GM12864 (cell line): ENCODE measurements around the gene BIVM.
"Not testable (repeated sequence)": the region's sequence is repeated elsewhere in the genome, so short reads cannot be mapped to it uniquely, and the experiment has no call there.

ENCODE experiments used
- DNase-seq: peaks from one replicate; pipeline ENCODE4 v3.0.0-alpha.2; 2011; ENCODE audit warnings: low read depth
- H3K4me3 ChIP-seq: 2 replicates; pipeline ENCODE4 v1.5.1; 2011; ENCODE audit warnings: mild to moderate bottlenecking, low read depth, low read length, control low read depth
- TF ChIP-seq, protein P1 (sequence below): IDR thresholded peaks from 2 replicates; pipeline ENCODE4 v1.5.1; 2011; ENCODE audit warnings: low read depth, mild to moderate bottlenecking, moderate library complexity, low read length, control low read depth, inconsistent platforms; ENCODE audit errors: missing control alignments

Gene BIVM

DNA sequence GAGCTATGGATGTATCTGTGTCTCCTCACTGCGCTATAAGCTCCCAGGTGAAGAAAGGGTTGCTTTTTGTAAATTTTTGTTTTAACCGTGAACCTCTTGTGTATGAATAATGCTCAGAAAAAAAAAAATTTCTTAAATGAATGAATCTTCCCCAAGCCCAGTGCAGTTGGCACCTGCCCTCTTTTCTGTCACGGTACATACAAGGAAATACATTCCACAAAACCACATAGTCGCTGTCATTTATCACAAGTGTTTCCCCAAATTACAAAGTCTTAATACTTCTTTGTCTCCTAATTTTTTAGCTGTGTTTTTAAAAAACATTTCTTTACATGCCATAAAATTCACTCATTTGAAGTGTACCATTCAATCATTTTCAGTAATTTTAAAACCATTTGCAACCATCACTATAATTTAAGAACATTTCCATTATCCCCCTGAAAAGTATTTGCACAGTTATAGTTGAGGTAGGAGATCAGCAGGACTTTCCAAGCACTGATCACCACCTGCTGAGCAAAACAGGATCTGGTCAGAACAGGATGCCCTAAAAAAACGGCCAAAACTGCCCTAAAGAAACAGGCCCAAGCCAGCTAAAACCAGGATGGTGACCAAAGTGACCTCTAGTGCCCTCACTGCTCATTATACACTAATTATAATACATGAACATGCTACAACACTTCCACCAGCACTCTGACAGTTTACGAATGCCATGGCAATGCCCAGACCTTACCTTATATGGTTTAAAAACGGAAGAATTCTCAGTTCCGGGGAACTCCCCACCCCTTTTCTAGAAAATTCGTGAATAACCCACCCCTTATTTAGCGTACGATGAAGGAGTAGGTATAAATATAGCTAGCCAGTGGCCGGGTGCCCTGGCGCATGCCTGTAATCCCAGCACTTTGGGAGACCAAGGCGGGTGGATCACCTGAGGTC lies 24.1 kb upstream of the BIVM start:
- DNase-seq, result no peak
- no peak overlapping the region for H3K4me3 ChIP-seq
- TF ChIP-seq, protein P1, sequence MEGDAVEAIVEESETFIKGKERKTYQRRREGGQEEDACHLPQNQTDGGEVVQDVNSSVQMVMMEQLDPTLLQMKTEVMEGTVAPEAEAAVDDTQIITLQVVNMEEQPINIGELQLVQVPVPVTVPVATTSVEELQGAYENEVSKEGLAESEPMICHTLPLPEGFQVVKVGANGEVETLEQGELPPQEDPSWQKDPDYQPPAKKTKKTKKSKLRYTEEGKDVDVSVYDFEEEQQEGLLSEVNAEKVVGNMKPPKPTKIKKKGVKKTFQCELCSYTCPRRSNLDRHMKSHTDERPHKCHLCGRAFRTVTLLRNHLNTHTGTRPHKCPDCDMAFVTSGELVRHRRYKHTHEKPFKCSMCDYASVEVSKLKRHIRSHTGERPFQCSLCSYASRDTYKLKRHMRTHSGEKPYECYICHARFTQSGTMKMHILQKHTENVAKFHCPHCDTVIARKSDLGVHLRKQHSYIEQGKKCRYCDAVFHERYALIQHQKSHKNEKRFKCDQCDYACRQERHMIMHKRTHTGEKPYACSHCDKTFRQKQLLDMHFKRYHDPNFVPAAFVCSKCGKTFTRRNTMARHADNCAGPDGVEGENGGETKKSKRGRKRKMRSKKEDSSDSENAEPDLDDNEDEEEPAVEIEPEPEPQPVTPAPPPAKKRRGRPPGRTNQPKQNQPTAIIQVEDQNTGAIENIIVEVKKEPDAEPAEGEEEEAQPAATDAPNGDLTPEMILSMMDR, result no peak

DNA sequence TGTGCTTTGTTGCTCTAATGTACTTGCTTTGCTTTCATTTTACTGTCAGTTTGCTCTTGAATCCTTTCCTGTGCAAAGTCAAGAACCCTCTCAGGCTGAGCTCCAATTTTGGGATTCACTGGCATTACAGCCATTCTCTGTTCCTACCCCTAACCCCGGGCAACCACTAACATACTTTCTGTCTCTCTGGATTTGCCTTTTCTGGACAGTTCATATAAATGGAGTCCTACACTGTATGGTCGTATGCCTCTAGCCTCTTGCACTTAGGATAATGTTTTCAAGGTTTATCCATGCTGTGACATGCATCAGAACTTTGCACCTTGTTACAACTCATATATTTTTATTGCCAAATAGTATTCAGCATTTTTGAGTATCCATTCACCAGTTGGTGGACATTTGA lies 22.6 kb upstream of the BIVM start:
- TF ChIP-seq, protein P1, result no peak
- DNase-seq, result no peak
- no peak overlapping the region for H3K4me3 ChIP-seq

DNA sequence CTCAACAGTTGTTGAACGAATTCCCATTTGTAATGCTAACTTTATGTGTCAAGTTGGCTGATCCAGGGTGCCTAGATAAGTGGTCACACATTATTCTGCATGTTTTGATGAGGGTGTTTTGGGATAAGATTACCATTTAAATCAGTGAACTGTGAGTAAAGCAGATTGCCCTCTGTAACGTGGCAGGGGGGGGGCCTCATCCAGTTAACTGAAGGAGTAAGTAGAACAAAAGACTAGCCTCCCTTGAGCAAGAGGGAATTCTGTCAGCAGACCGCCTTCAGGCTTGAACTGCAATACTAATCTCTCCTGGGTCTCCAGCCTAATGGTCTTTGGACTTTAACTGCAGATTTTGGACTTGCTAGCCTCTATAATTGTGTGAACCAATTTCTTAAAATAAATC lies 21.2 kb upstream of the BIVM start:
- TF ChIP-seq, protein P1, result no peak
- DNase-seq, result no peak
- H3K4me3 ChIP-seq, result no peak overlapping the region

DNA sequence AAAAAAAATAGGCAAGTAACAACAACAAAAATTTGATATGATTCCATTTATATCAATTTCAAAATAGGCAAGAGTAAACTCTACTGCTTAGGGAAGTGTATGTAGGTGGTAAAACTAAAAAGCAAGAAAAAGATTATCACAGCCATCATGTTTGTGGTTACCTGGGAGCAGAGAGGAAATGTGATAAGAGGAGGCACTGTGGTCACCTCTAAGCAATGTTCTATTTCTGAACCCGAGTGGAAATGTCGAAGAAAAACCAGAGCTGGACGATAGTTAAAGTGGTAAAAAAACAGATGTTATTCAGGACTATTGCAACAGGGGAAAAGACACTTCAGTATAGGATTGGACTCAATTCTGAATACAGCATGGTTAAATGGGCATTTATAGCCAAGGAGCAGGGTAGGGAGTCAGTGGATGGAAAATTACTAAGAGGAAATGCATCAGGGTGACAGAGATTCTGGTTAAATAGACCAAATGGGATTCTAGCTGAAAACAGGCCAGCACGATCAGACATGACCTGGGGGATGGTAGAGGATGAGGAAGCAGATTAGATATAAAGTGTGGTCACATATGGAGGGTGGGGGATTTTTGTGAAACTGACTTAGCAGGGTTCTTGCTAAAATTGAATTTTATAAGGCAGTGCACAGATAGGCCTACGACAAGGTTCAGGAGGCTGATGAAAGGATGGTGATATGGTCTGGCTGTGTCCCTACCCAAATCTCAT lies 19.3 kb upstream of the BIVM start:
- TF ChIP-seq, protein P1, result no peak
- DNase-seq, result no peak
- no peak overlapping the region for H3K4me3 ChIP-seq

DNA sequence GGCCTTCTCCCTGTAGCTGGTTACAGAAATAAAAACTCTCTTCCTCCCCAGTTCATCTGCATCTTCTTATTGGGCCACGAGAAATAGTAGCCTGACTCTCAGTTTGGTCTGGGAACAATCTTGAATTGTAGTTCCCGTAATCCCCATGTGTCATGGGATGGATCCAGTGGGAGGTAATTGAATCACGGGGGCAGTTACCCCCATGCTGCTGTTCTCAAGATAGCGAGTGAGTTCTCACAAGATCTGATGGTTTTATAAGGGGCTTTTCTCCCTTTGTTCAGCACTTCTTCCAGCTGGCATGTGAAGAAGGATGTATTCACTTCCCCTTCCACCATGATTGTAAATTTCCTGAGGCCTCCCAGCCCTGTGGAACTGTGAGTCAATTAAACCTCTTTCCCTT lies 18.3 kb upstream of the BIVM start:
- not testable (repeated sequence) for DNase-seq, H3K4me3 ChIP-seq

DNA sequence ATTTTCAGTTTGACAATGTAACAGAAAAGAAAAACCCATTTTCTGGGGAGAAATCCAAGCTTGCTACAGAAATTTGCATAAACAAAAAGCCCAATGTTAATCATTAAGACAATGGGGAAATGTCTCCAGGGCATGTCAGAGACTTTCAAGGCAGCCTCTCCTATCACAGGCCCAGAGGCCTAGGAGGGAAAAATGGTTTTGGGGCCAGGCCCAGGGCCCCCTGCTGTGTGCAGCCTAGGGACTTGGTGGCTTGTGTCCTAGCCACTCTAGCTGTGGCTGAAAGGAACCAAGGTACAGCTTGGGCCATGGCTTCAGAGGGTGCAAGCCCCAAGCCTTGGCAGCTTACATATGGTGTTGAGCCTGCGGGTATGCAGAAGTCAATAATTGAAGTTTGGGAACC lies 17.3 kb upstream of the BIVM start:
- DNase-seq, result no peak
- no peak overlapping the region for H3K4me3 ChIP-seq
- TF ChIP-seq, protein P1, result no peak

DNA sequence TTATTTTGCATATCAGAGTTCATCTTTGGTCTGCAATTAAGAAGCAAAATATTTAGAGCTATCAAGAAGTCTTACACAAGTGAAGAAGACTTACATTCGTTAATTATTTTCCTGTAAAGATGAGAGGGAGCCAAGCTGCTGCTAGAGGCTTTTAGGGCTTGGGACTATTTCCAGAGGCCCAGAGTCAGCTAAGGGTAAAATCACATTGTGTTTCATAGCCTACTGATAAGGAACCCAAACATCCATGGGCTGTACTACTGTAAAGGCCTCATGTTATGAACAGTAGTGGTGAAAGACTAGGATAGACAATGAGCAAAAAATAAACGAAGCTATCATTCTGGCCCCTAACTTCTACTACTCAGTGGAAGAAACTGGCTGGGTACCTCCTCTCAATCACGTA lies 14.4 kb upstream of the BIVM start:
- TF ChIP-seq, protein P1, result no peak
- DNase-seq, result no peak
- H3K4me3 ChIP-seq, result no peak overlapping the region
